ENCODE data around the gene KIF14. TPM values are rescaled to one million over a fixed set of nuclear protein-coding genes. Genes with fewer than 3 reads are reported as not detected.

Gene KIF14
- total and polyA plus RNA-seq, 8 donors: 0.04 to 0.22 (median 0.12) TPM; not detected in 2

GRCh38 chr1:200619894-200620272, 668 bp downstream of the KIF14 start:
- H3K27me3 ChIP-seq: no peaks in the 10 kb centered on the region
- FAIRE-seq (no peak), DNase-seq (no peak), ATAC-seq (no peak)
- no peak overlapping the region for H3K27ac ChIP-seq
- 6% methylated on average over 6 of the region's 6 CpGs for WGBS, 2 donors
- intact Hi-C loops (cut with DNase I): loop anchor here in 2 of 3 donors (10.0 kb wide), 1 partner anchor 185 kb away; no protein-coding TSS in a partner anchor
- peaks cover 0 to 16% (median 0%) of the 10 kb centered on the region in 3 donors for H3K4me1 ChIP-seq
- H3K36me3 ChIP-seq: no peaks in the 10 kb centered on the region
- peak overlapping the region in 2 of 4 donors; percentile 41 to 79 for H3K4me3 ChIP-seq
- no peak for TF ChIP-seq CTCF (IDR thresholded peaks at IDR 0.05)
- H3K9me3 ChIP-seq: no peaks in the 10 kb centered on the region

GRCh38 chr1:200610846-200611245, 9.7 kb downstream of the KIF14 start:
- DNase-seq (no peak), ATAC-seq (no peak), FAIRE-seq (no peak)
- no peak overlapping the region for H3K4me3 ChIP-seq
- H3K9me3 ChIP-seq: no peaks in the 10 kb centered on the region
- 69 to 77% methylated on average over 2 of the region's 2 CpGs for WGBS, 2 donors
- no peak for TF ChIP-seq CTCF (IDR thresholded peaks at IDR 0.05)
- no peak overlapping the region for H3K27ac ChIP-seq
- intact Hi-C loops (cut with DNase I): no loop called here
- no peaks in the 10 kb centered on the region for H3K4me1 ChIP-seq
- H3K27me3 ChIP-seq: no peaks in the 10 kb centered on the region
- H3K36me3 ChIP-seq: no peaks in the 10 kb centered on the region

GRCh38 chr1:200602632-200603031, 17.9 kb downstream of the KIF14 start:
- Histone ChIP-seq H3K9me3 (peaks cover 0 to 3% (median 0%) of the 10 kb centered on the region in 4 donors), H3K4me3 (no peak overlapping the region), H3K4me1 (no peaks in the 10 kb centered on the region), H3K27ac (no peak overlapping the region), H3K27me3 (no peaks in the 10 kb centered on the region), H3K36me3 (no peaks in the 10 kb centered on the region)
- WGBS, 2 donors: 90 to 92% methylated on average over 1 of the region's 1 CpG
- ATAC-seq (no peak), FAIRE-seq (no peak), DNase-seq (no peak)
- no peak for TF ChIP-seq CTCF (IDR thresholded peaks at IDR 0.05)
- intact Hi-C loops (cut with DNase I): no loop called here

- DNase-seq (no peak), FAIRE-seq (no peak), ATAC-seq (no peak)
- Histone ChIP-seq H3K4me3 (no peak overlapping the region), H3K36me3 (no peaks in the 10 kb centered on the region), H3K27ac (no peak overlapping the region), H3K27me3 (no peaks in the 10 kb centered on the region), H3K4me1 (no peaks in the 10 kb centered on the region), H3K9me3 (no peaks in the 10 kb centered on the region)
- WGBS, 2 donors: 97 to 100% methylated on average over 1 of the region's 1 CpG
- no peak for TF ChIP-seq CTCF (IDR thresholded peaks at IDR 0.05)
- intact Hi-C loops (cut with DNase I): no loop called here
Measured at GRCh38 chr1:200590001-200590400, 30.6 kb downstream of the KIF14 start.

- Histone ChIP-seq H3K4me3 (no peak overlapping the region), H3K9me3 (no peaks in the 10 kb centered on the region), H3K27me3 (no peaks in the 10 kb centered on the region), H3K36me3 (no peaks in the 10 kb centered on the region), H3K27ac (no peak overlapping the region), H3K4me1 (no peaks in the 10 kb centered on the region)
- FAIRE-seq: no peak
- DNase-seq: no peak
- ATAC-seq: peak in 2 of 4 donors; percentile 45 to 76
- TF ChIP-seq CTCF (IDR thresholded peaks at IDR 0.05): no peak
- intact Hi-C loops (cut with DNase I): no loop called here
Measured at GRCh38 chr1:200588698-200589097, 31.9 kb downstream of the KIF14 start.
